HG03139 (cell line): Measurements from ENCODE around the gene NLRP6.
A peak's percentile ranks its signal among the peaks of the same experiment; 100 is the strongest.
"Not testable (repeated sequence)": the region's sequence is repeated elsewhere in the genome, so short reads cannot be mapped to it uniquely, and the experiment has no call there.

Experiments used
- ATAC-seq: cut with Tn5 transposase; IDR thresholded peaks from one replicate; pipeline ENCODE4 v1.9.1; 2021; ENCODE audit not compliant: unreplicated experiment

NLRP6 gene

GRCh38 chr11:319121-319887 lies 41.1 kb downstream of the NLRP6 start:
- peak; percentile 10 for ATAC-seq

GRCh38 chr11:319888-320273 lies 41.7 kb downstream of the NLRP6 start:
- not testable (repeated sequence) for ATAC-seq

- no peak for ATAC-seq
These were observed 45.9 kb downstream of the NLRP6 start for GRCh38 chr11:324156-324555.

- not testable (repeated sequence) for ATAC-seq
These were observed 46.6 kb downstream of the NLRP6 start for GRCh38 chr11:324593-325517.

GRCh38 chr11:325796-326591 lies 47.8 kb downstream of the NLRP6 start:
- ATAC-seq, result no peak

- no peak for ATAC-seq
These were observed 48.3 kb downstream of the NLRP6 start for GRCh38 chr11:326592-326841.

- peak; percentile 50 for ATAC-seq
These were observed 48.8 kb downstream of the NLRP6 start for GRCh38 chr11:326842-327580.

- no peak for ATAC-seq
These were observed 49.3 kb downstream of the NLRP6 start for GRCh38 chr11:327581-327923.

GRCh38 chr11:328012-328411 lies 49.8 kb downstream of the NLRP6 start:
- ATAC-seq, result no peak

GRCh38 chr11:328516-329100 lies 50.4 kb downstream of the NLRP6 start:
- not testable (repeated sequence) for ATAC-seq

- ATAC-seq, result no peak
These were observed 51.7 kb downstream of the NLRP6 start for GRCh38 chr11:329886-330253.

- ATAC-seq, result no peak
These were observed 52.1 kb downstream of the NLRP6 start for GRCh38 chr11:330307-330693.

GRCh38 chr11:330694-331357 lies 52.6 kb downstream of the NLRP6 start:
- no peak for ATAC-seq

GRCh38 chr11:331358-332060 lies 53.3 kb downstream of the NLRP6 start:
- ATAC-seq, result no peak

- ATAC-seq, result no peak
These were observed 54.7 kb downstream of the NLRP6 start for GRCh38 chr11:332651-333480.

GRCh38 chr11:333616-334263 lies 55.5 kb downstream of the NLRP6 start:
- ATAC-seq, result not testable (repeated sequence)

GRCh38 chr11:334264-334994 lies 56.2 kb downstream of the NLRP6 start:
- ATAC-seq, result no peak
